ENCODE results near the gene ATP2B1.

- TF ChIP-seq SUZ12 (IDR thresholded peaks at IDR 0.05; ENCODE audit: extremely low read depth, insufficient read depth, insufficient read length): no peak
- no peak for TF ChIP-seq YY1 (IDR thresholded peaks at IDR 0.05; ENCODE audit: insufficient read depth, insufficient read length)
Measured at GRCh38 chr12:89642959-89643358, 65.7 kb downstream of the ATP2B1 start.
